ENCODE data around the gene PHC2. TPM values are rescaled to one million over a fixed set of nuclear protein-coding genes. Genes with fewer than 3 reads are reported as not detected.
A peak's percentile ranks its signal among the peaks of the same experiment; 100 is the strongest.

Gene PHC2
- total and polyA plus RNA-seq, 8 donors: 21.8 to 62.1 (median 42.6) TPM

DNA sequence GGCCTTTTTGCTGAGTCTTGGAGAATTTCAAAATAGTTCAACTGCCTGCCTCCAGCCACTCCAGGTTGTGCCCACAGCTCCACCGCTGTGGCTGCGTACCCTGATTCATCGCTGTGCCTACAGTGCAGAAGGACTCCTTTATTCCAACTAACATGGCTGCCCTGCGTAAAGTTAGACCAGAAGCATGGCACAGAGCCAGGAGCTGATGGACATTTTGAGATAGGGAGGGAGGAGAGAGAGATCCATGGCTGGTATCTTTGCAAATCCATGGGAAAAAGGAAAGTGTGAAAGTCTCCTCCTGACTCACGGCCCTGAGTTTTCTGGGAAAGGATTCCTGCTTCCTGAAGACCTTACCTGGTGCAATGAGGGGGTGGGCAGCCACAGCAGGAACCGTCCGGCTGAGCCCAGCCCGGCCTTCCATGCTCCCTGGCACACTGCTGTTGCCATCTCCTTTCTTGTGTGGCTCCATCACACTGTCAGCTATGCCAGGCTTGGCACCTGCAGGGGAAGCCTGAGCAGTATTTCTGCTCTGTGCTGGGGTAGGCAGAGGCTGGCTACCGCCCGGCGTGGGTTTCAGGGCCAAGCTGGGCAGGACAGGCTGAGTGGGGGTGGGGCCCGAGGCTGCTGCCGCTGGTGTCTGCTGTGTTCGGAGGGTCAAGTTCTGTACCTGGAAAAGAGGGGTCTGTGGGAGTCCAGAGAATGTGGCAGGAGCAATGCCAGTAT lies 64.0 kb downstream of the PHC2 start:
- H3K27me3 ChIP-seq: no peaks in the 10 kb centered on the region
- intact Hi-C loops (cut with DNase I): loop anchor here in 2 of 3 donors (2.0 to 5.0 kb wide), 2 partner anchors 70 kb away; no protein-coding TSS in a partner anchor
- H3K4me3 ChIP-seq: no peak overlapping the region
- DNase-seq (no peak), FAIRE-seq (no peak), ATAC-seq (no peak)
- peaks cover 15 to 19% (median 16%) of the 10 kb centered on the region in 3 donors for H3K4me1 ChIP-seq
- H3K9me3 ChIP-seq: no peaks in the 10 kb centered on the region
- 80 to 81% methylated on average over 14 of the region's 14 CpGs for WGBS, 2 donors
- peaks cover 0 to 5% (median 0%) of the 10 kb centered on the region in 3 donors for H3K36me3 ChIP-seq
- TF ChIP-seq, protein P1, sequence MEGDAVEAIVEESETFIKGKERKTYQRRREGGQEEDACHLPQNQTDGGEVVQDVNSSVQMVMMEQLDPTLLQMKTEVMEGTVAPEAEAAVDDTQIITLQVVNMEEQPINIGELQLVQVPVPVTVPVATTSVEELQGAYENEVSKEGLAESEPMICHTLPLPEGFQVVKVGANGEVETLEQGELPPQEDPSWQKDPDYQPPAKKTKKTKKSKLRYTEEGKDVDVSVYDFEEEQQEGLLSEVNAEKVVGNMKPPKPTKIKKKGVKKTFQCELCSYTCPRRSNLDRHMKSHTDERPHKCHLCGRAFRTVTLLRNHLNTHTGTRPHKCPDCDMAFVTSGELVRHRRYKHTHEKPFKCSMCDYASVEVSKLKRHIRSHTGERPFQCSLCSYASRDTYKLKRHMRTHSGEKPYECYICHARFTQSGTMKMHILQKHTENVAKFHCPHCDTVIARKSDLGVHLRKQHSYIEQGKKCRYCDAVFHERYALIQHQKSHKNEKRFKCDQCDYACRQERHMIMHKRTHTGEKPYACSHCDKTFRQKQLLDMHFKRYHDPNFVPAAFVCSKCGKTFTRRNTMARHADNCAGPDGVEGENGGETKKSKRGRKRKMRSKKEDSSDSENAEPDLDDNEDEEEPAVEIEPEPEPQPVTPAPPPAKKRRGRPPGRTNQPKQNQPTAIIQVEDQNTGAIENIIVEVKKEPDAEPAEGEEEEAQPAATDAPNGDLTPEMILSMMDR (IDR thresholded peaks at IDR 0.05): no peak
- H3K27ac ChIP-seq: no peak overlapping the region

DNA sequence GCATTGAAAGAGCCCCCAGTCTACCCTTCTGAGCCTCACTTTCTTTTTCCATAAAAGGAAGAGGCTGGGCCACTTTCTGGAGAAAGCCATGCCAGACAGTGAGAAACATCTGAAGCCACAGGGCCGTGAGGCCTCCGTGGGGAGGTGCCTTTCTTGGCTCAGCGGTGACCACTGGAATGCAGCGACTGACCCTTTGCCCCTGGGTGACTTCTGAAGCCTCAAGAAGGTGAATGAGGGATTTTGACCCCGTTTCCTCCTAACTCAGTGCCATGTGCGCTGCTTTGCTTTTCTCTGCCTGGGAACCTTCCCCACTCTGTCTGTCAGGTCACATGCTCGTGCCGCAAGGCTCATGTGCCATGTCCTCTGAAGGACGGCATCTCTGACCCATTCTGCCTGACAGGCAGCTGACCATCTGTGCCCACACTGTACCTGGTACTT lies 65.3 kb downstream of the PHC2 start:
- FAIRE-seq (no peak), DNase-seq (no peak), ATAC-seq (no peak)
- TF ChIP-seq, protein P1 (IDR thresholded peaks at IDR 0.05): no peak
- H3K4me3 ChIP-seq: no peak overlapping the region
- H3K27me3 ChIP-seq: no peaks in the 10 kb centered on the region
- WGBS, 2 donors: 81 to 86% methylated on average over 9 of the region's 9 CpGs
- no peaks in the 10 kb centered on the region for H3K36me3 ChIP-seq
- intact Hi-C loops (cut with DNase I): loop anchor here in 1 of 3 donors (5.0 kb wide), 1 partner anchor 68 kb away; no protein-coding TSS in a partner anchor
- no peaks in the 10 kb centered on the region for H3K9me3 ChIP-seq
- H3K4me1 ChIP-seq: peaks cover 15 to 19% (median 16%) of the 10 kb centered on the region in 3 donors
- H3K27ac ChIP-seq: peak overlapping the region in 1 of 4 donors; percentile 6

DNA sequence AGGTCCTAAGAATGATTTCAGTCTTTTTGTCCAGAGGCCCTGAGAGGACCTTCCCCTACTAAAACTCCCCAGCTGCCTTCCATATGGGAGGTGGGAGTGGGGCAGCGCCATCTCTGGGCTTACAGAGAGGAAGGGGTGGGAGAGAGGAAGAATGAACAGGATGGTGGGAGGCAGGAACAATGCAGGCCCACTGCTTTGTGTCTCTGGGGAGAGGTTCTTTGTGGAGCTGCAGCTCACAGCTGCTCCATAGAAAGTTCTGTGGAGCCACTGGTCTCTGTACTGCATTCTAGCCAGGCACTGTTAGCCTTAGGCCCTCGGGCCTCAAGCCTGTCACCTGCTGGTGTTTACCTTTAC lies 66.4 kb downstream of the PHC2 start:
- TF ChIP-seq, protein P1 (IDR thresholded peaks at IDR 0.05): no peak
- 27 to 39% methylated on average over 2 of the region's 2 CpGs for WGBS, 2 donors
- Histone ChIP-seq H3K27ac (peak overlapping the region; percentile 42 to 85 (median 68)), H3K36me3 (no peaks in the 10 kb centered on the region), H3K27me3 (no peaks in the 10 kb centered on the region), H3K9me3 (no peaks in the 10 kb centered on the region), H3K4me3 (no peak overlapping the region), H3K4me1 (peaks cover 15 to 19% (median 16%) of the 10 kb centered on the region in 3 donors)
- FAIRE-seq (no peak), DNase-seq (no peak), ATAC-seq (peak in 3 of 4 donors; percentile 5 to 42 (median 38))
- intact Hi-C loops (cut with DNase I): no loop called here

DNA sequence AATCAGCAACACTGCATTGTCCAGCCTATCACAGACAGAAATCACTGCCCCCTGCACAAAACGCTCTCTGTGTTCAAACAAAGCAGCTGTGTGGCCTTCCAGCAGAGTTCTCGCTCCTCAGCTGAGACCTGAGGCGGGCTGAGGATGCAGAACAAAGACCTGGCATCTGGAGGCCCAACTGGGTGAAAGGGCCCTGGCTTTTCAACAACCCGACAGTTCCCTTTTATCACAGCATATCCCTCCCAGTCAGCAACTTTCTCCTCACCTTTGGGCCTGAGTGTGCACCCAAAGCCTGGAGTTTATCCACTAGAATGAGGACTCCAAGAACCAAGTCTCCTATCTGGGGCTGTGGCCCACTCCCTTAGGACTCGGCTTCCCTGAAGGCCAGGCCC lies 67.4 kb downstream of the PHC2 start:
- 64 to 73% methylated on average over 5 of the region's 5 CpGs for whole genome bisulfite sequencing, 2 donors
- H3K4me1 ChIP-seq: peaks cover 15 to 19% (median 16%) of the 10 kb centered on the region in 3 donors
- no peak overlapping the region for H3K4me3 ChIP-seq
- TF ChIP-seq, protein P1 (IDR thresholded peaks at IDR 0.05): no peak
- no peaks in the 10 kb centered on the region for H3K36me3 ChIP-seq
- no peaks in the 10 kb centered on the region for H3K27me3 ChIP-seq
- DNase-seq (no peak), FAIRE-seq (no peak), ATAC-seq (no peak)
- intact Hi-C loops (cut with DNase I): no loop called here
- no peaks in the 10 kb centered on the region for H3K9me3 ChIP-seq
- peak overlapping the region; percentile 46 to 75 (median 60) for H3K27ac ChIP-seq

DNA sequence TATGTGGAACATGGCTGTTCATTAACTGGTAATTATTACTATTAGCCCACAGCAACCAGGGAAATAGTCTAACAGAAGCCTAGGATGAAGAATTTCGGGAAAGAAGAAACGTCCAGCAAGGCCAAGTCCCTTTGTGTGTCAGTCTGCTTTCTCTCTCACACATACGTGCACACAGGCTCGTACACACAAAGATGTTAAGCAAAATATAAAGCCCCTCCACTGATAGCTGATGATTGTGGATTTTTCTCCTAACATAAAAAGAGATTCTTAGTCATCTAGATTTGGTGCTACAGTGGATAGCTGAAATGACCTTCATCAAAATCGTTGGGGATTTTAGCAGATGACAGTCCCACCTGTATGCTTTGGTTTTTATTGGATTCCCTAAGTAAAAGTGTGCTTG lies 67.9 kb downstream of the PHC2 start:
- Histone ChIP-seq H3K36me3 (no peaks in the 10 kb centered on the region), H3K27ac (peak overlapping the region in 2 of 4 donors; percentile 58 to 61), H3K27me3 (no peaks in the 10 kb centered on the region), H3K9me3 (no peaks in the 10 kb centered on the region), H3K4me1 (peaks cover 15 to 19% (median 16%) of the 10 kb centered on the region in 3 donors), H3K4me3 (no peak overlapping the region)
- ATAC-seq: no peak
- 63 to 64% methylated on average over 5 of the region's 5 CpGs for WGBS, 2 donors
- TF ChIP-seq, protein P1 (IDR thresholded peaks at IDR 0.05): no peak
- no peak for FAIRE-seq
- DNase-seq: no peak
- intact Hi-C loops (cut with DNase I): no loop called here
